Ascending aorta (tissue), 2 donors: ENCODE data around the gene KPNA6. TPM values are rescaled to one million over a fixed set of nuclear protein-coding genes. Genes with fewer than 3 reads are reported as not detected.
"Not testable (repeated sequence)": the region's sequence is repeated elsewhere in the genome, so short reads cannot be mapped to it uniquely, and the experiment has no call there.

ENCODE experiments used
- DNase-seq, 2 donors: peaks; one replicate each; pipeline ENCODE4 v3.0.0-alpha.2; 2019; ENCODE audit warnings: low spot score in 2 of 2
- H3K27ac ChIP-seq, 2 donors: fragments of 200-600 bp; sonication (generic); one replicate each; pipeline ENCODE4 v1.5.1; 2016 to 2017; ENCODE audit warnings: mild to moderate bottlenecking in 1 of 2
- H3K27me3 ChIP-seq: fragments of 200-600 bp; sonication (generic); one replicate; pipeline ENCODE4 v1.5.1; 2017
- H3K36me3 ChIP-seq, 2 donors: fragments of 200-600 bp; sonication (generic); one replicate each; pipeline ENCODE4 v1.5.1; 2016
- H3K4me1 ChIP-seq, 2 donors: fragments of 200-600 bp; sonication (generic); one replicate each; pipeline ENCODE4 v1.5.1; 2016 to 2017; ENCODE audit warnings: mild to moderate bottlenecking in 1 of 2
- H3K4me3 ChIP-seq, 2 donors: fragments of 200-600 bp; sonication (generic); one replicate each; pipeline ENCODE4 v1.5.1; 2016 to 2017; ENCODE audit warnings: mild to moderate bottlenecking in 1 of 2
- H3K9me3 ChIP-seq, 2 donors: fragments of 200-600 bp; sonication (generic); one replicate each; pipeline ENCODE4 v1.5.1; 2016
- intact Hi-C: fragments of 100-400 bp; cut with DNase I; formaldehyde crosslinking; loops from one replicate; pipeline ENCODE4 v1.15.1; 2023
- total RNA-seq: library from RNA; depleted of rRNA; stranded (reverse); fragments of >200 nt; gene quantifications from one replicate; pipeline ENCODE4 v1.1.0, GENCODE V29; 2016
- TF ChIP-seq, protein P1 (sequence below), 3 experiments: fragments of 200-600 bp in 2 of 3; fragments of 450-650 bp in 1 of 3; sonication (generic) in 2 of 3; IDR thresholded peaks; one replicate each; pipeline ENCODE4 v1.5.1; 2016 to 2019; ENCODE audit warnings: antibody characterized with exemption in 3 of 3, mild to moderate bottlenecking in 1 of 3, moderate library complexity in 1 of 3

The KPNA6 gene
- total RNA-seq, 1 donor from 2014 or later, result 26.1 TPM

DNA sequence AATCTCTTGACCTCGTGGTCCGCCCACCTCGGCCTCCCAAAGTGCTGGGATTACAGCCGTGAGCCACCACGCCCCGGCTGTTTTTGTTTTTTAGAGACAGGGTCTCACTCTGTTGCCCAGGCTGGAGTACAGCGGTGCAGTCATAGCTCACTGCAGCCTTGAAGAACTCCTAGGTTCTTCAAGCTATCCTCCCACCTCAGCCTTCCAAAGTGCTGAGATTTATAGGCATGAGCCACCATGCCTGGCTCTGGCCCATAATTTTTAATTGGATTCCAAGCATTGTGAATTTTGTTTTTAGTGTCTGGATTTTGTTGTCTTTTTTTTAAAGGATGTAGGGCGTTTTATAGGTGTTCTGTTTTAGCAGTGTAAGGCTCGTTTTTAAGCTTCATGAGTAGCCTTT lies 43.0 kb downstream of the KPNA6 start:
- Histone ChIP-seq H3K9me3 (peaks cover 4 to 6% of the 10 kb centered on the region in 2 donors), H3K27me3 (no peaks in the 10 kb centered on the region), H3K27ac (no peak overlapping the region), H3K4me3 (no peak overlapping the region), H3K4me1 (peaks cover 0 to 2% of the 10 kb centered on the region in 2 donors), H3K36me3 (peaks cover 15 to 18% of the 10 kb centered on the region in 2 donors)
- DNase-seq, result no peak
- TF ChIP-seq, protein P1, sequence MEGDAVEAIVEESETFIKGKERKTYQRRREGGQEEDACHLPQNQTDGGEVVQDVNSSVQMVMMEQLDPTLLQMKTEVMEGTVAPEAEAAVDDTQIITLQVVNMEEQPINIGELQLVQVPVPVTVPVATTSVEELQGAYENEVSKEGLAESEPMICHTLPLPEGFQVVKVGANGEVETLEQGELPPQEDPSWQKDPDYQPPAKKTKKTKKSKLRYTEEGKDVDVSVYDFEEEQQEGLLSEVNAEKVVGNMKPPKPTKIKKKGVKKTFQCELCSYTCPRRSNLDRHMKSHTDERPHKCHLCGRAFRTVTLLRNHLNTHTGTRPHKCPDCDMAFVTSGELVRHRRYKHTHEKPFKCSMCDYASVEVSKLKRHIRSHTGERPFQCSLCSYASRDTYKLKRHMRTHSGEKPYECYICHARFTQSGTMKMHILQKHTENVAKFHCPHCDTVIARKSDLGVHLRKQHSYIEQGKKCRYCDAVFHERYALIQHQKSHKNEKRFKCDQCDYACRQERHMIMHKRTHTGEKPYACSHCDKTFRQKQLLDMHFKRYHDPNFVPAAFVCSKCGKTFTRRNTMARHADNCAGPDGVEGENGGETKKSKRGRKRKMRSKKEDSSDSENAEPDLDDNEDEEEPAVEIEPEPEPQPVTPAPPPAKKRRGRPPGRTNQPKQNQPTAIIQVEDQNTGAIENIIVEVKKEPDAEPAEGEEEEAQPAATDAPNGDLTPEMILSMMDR (IDR thresholded peaks at IDR 0.05), result no peak
- intact Hi-C loops, result no loop called here

DNA sequence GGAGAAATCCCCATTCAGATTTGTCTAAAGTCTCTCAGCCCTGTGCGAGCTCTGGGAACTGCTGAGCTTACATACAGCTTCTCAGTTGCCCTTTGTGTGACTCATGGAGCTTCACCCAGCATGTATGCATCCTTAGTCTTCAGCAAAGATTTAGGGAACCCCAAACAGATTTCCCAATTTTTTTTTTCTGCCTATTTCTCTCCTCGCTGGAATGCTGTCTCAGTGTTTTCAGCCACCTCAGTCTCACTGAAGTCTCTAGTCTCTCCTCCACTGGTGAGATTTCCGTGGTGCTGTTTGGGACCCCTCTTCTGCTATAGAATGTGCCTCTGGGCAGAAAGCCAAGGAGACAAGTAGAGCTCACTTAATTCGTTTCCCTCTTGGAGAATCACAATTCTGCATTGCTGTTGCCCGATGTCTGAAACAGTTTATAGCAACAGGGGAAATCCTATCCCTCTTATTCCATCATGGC lies 43.5 kb downstream of the KPNA6 start:
- Histone ChIP-seq H3K27me3 (no peaks in the 10 kb centered on the region), H3K27ac (no peak overlapping the region)
- intact Hi-C loops, result no loop called here

DNA sequence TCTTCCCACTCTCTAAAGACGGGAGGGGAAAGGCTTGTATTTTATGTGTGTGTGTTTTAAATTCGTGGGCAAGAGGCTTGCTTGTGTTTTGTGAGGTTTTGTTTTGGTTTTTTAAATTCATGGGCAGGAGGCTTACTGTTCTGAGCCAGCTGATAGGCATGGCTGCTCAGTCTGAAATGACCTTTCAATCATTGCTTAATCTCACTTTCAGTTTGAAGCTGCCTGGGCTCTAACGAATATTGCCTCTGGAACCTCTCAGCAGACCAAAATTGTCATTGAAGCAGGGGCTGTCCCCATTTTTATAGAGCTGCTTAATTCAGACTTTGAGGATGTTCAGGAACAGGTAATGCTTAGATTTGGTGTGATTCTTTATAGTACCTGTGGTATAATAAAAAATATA lies 51.3 kb downstream of the KPNA6 start:
- Histone ChIP-seq H3K4me3 (no peak overlapping the region), H3K4me1 (no peaks in the 10 kb centered on the region), H3K27ac (no peak overlapping the region), H3K36me3 (peaks cover 85 to 88% of the 10 kb centered on the region in 2 donors), H3K27me3 (no peaks in the 10 kb centered on the region), H3K9me3 (no peaks in the 10 kb centered on the region)
- intact Hi-C loops, result no loop called here
- no peak for DNase-seq
- TF ChIP-seq, protein P1 (IDR thresholded peaks at IDR 0.05), result no peak

More for the DNA sequence above, 43.5 kb downstream of the KPNA6 start:
- no peak overlapping the region for H3K4me3 ChIP-seq
- H3K36me3 ChIP-seq, result peaks cover 20 to 23% of the 10 kb centered on the region in 2 donors
- H3K9me3 ChIP-seq, result peaks cover 4 to 6% of the 10 kb centered on the region in 2 donors
- TF ChIP-seq, protein P1 (IDR thresholded peaks at IDR 0.05), result no peak
- DNase-seq, result no peak
- H3K4me1 ChIP-seq, result peaks cover 0 to 2% of the 10 kb centered on the region in 2 donors

DNA sequence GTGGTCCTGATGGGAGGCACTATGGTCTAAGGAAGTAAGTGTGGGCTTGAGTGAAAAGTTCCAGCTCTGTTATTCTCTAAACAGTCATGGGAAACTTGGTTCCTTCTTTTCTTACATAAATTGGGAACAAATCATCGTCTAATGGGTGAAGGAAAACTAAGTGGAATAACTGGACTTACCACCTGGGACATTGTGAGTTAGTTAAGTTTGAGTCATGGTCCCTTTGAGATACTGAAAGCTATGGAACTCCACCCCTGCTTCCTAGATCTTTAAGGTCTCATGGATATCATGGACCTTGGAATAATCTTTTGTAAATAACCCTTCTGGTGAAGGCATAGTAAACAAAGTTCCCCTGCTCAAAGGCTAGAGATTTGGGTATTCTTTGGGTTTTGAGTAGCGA lies 55.5 kb downstream of the KPNA6 start:
- Histone ChIP-seq H3K4me3 (no peak overlapping the region), H3K36me3 (peaks cover 83 to 91% of the 10 kb centered on the region in 2 donors), H3K4me1 (no peaks in the 10 kb centered on the region), H3K27ac (no peak overlapping the region), H3K27me3 (no peaks in the 10 kb centered on the region), H3K9me3 (no peaks in the 10 kb centered on the region)
- TF ChIP-seq, protein P1 (IDR thresholded peaks at IDR 0.05), result no peak
- no peak for DNase-seq
- intact Hi-C loops, result no loop called here

DNA sequence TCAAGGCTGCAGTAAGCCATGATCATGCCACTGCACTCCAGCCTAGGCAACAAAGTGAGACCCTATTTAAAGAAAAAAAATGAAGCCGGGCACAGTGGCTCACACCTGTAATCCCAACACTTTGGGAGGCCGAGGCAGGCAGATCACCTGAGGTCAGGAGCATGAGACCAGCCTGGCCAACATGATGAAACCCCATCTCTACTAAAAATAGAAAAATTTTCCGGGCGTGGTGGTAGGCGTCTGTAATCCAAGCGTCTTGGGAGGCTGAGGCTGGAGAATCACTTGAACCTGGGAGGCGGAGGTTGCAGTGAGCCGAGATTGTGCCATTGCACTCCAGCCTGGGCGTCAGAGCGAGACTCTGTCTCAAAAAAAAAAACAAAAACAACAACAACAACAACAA lies 57.8 kb downstream of the KPNA6 start:
- H3K27me3 ChIP-seq, H3K4me3 ChIP-seq, H3K27ac ChIP-seq, H3K4me1 ChIP-seq, intact Hi-C loops, H3K9me3 ChIP-seq, DNase-seq: not testable (repeated sequence)
- H3K36me3 ChIP-seq, result peaks cover 84 to 89% of the 10 kb centered on the region in 2 donors

DNA sequence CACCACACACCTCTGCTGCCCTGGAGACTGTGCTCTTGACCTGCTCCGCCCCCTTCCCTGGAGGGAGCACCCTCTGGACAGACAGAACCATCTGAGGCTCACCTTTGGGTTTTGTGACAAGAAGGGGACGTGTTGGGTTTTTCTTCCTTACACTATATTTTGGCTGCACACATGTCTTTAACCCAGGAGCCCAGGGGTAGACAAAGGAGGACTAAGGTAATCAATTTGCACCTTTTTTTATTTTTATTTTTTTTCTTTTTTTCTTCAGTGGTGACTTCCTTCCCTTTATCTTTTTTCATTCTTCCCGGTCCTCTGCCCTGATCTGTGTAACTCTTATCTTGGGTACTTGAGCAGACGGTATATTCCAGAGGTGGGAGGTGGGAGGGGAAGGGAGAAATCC lies 63.1 kb downstream of the KPNA6 start:
- Histone ChIP-seq H3K9me3 (no peaks in the 10 kb centered on the region), H3K27me3 (no peaks in the 10 kb centered on the region), H3K4me3 (no peak overlapping the region), H3K4me1 (no peaks in the 10 kb centered on the region), H3K27ac (no peak overlapping the region), H3K36me3 (peaks cover 79 to 82% of the 10 kb centered on the region in 2 donors)
- TF ChIP-seq, protein P1 (IDR thresholded peaks at IDR 0.05), result no peak
- no peak for DNase-seq
- intact Hi-C loops, result loop anchor here (10.0 kb wide), 1 partner anchor 156 kb away; the partner anchor contains the start of gene KHDRBS1
